ENCODE measurements around the gene TERT.

TERT gene

DNA sequence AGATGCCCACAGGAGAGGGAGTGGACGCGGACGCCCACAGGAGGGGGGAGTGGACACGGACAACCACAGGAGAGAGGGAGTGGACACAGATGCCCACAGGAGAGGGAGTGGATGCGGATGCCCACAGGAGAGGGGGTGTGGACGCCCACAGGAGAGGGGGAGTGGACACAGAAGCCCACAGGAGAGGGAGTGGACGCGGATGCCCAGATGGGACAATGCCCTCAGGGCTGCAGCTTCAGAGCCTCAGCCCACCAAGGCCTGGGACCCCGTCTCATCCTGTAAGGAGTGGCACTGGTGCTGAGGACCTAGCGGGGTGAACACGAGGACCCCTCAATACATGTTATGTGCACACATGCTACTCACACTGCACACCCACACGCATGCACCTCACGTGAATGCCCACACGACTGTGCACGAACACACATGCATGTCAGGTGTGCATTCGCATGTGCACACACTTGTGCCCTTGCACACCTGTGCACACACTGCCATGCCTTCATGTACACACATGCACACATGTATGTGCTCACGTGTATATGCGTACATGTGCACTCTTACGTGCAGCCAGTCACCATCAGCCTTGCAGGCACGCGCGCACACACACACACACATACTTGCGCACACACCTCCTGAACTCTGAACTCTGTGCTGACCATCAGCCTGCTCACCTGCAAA lies 34.9 kb downstream of the TERT start:
- no peak for DNase-seq (ENCODE audit: low spot score)

DNA sequence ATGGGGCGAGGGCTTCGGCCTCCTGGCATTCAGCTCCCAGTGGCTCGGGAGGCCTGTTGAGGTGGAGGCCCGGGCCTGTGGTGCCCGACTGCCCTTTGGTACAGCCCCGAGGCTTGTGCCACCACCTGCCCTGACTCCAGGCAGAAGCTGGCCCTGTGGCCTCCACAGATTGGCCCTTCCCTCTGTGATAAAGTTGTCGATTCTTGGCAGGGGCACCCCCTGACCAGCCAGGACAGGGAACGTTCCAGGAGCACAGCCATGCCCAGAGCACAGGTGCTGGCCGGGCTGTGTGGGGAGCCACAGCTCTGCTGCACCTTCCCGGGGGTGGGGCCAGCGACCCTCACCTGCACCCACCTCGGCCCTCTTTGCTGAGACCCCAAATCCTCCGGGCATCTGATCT lies 37.0 kb downstream of the TERT start:
- DNase-seq (ENCODE audit: low spot score): no peak

DNA sequence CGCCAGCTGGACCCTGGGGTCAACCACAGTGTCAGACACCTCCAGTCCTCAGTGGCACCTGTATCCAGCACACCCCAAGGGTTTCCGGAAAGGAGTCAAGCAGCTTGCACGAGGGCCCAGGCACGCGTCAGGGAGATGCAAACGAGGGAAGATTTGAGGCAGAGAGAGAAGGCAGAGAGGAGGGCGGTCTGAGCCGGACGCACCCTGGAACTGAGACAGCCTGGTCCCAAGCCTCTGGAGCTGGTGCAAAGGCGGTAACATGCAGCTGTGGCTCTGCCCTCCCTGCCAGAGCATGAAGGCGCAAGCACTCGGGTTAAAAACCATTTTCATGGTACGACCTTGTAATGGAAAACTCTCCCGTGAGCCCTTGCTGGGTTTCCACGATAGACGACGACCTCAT lies 37.5 kb downstream of the TERT start:
- DNase-seq (ENCODE audit: low spot score): no peak

DNA sequence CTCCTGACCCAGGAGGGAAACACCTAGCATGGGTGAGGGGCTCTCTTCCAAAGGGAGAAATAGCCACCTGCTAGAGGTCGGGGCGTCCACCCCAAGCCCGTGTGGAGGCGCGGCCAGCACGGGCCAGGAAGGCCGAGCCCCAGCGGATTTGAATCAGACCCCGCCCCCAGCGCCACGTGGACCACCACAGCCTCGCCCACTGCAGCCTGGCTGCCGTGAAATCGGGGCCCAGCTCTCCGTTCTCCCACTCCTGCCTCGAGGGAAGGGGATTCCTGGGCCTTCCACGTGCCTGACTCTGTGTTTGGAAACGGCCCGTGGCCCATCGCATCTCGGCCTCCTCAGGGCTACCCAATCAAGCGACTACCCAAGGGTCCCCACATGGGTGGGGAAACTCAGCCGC lies 38.1 kb downstream of the TERT start:
- DNase-seq (ENCODE audit: low spot score): no peak

DNA sequence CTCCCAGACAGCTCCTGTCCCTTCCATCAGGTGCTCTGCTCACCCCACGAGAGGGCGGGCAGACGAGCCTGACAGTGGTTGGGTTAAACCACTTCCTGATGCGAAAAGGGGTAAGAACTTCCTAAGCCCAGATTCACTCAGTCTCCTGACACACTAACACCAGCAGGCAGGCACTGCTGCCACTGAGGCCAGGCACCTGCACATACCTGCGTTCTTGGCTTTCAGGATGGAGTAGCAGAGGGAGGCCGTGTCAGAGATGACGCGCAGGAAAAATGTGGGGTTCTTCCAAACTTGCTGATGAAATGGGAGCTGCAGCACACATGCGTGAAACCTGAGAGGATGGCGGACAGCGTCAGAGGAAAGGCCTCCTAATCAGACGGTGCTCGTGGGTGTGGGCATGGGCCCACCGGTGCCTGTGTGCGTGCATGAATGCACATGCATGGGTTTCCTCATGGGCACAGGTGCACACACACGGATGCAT lies 39.7 kb downstream of the TERT start:
- DNase-seq (ENCODE audit: low spot score): no peak

DNA sequence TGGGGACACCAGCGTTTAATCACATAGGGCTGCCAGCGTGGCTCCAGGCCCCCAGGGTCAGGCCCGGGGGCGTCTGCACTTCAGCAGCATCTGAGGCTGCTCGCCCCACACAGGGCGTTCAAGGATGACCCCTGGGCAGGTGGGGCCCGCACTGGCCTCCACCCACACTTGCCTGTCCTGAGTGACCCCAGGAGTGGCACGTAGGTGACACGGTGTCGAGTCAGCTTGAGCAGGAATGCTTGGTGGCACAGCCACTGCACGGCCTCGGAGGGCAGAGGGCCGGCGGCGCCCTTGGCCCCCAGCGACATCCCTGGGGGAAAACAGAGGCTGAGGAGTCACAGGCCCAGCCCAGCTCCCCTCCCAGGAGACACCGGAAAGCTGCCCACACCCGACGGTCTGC lies 40.7 kb downstream of the TERT start:
- no peak for DNase-seq (ENCODE audit: low spot score)

DNA sequence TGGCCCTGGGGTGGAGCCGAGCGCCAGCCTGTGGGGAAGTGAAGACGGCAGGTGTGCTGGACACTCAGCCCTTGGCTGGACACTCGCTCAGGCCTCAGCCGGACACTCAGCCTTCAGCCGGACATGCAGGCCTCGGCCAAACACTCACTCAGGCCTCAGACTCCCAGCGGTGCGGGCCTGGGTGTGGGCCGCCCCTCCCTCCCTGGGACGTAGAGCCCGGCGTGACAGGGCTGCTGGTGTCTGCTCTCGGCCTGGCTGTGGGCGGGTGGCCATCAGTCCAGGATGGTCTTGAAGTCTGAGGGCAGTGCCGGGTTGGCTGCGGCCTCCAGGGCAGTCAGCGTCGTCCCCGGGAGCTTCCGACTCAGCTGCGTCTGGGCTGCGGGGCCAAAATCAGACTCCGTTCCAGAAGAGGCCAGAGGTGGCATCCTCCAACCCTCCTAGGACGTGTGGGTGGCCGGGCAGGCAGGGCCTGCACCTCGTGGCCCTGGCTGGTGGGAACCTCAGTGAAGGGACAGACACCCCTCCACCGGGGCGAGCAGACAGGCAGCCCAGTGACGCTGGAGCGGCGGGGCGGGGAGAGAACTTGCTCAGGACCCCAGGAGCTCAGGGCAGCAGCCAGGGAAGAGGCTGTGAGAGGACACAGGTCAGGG lies 41.3 kb downstream of the TERT start:
- no peak for DNase-seq (ENCODE audit: low spot score)

DNA sequence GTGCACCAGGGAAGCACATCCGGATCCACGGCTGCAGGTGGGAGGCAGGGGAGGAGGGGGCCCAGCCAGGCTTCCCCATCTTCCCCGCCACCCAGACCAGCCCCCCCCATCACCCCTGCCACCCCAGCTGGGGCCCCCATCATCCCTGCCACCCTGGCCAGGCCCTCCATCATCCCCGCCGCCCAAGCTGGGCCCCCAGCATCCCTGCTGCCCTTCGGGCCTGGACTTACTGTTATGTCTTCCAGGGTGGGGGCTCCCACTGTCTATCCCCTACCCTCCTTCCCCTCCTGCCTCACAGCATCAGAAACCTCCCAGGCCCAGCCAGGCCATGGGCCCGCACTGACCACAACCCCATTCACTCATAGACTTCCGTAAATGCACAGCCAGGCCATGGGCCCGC lies 42.2 kb downstream of the TERT start:
- no peak for DNase-seq (ENCODE audit: low spot score)

DNA sequence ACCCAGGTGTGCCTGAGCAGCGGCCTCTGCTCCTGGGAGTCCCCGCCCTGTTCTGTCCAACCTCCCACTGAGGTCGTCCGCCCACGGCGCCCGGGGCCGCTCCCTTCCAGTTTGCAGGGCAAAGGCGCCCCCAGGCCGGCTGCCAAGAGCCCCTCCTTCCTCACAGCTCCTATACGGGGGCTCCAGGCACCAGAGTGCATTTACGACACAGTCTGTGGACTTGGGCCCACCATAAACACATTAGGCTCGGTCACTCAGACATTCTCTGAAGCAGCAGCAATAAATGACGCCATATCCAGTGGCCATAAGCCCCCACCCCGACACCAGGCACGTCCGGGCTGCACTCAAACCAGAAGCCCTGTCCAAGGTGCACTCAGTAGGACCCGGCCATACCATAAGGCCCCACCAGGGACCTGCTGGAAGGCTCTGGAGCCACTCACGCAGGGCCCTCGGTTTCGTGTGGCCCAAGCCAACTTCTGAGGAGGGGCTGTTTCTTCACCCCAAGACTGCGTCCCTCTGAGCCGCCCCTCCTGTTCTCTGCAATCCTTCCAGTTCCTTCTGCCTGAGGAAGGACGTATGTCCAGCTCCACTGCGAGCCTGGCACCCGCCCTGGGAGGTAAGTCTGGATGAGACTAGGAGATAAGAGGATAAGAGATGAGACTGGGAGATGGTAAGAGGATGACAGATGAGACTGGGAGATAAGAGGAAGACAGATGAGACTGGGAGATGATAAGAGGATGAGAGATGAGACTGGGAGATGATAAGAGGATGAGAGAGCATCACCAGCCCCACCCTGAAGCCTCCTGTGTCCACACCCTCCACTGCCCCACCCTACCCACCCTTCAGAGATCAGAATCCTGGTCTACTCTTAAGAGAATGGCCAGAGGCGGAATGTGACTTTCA lies 42.9 kb downstream of the TERT start:
- DNase-seq (ENCODE audit: low spot score): no peak

DNA sequence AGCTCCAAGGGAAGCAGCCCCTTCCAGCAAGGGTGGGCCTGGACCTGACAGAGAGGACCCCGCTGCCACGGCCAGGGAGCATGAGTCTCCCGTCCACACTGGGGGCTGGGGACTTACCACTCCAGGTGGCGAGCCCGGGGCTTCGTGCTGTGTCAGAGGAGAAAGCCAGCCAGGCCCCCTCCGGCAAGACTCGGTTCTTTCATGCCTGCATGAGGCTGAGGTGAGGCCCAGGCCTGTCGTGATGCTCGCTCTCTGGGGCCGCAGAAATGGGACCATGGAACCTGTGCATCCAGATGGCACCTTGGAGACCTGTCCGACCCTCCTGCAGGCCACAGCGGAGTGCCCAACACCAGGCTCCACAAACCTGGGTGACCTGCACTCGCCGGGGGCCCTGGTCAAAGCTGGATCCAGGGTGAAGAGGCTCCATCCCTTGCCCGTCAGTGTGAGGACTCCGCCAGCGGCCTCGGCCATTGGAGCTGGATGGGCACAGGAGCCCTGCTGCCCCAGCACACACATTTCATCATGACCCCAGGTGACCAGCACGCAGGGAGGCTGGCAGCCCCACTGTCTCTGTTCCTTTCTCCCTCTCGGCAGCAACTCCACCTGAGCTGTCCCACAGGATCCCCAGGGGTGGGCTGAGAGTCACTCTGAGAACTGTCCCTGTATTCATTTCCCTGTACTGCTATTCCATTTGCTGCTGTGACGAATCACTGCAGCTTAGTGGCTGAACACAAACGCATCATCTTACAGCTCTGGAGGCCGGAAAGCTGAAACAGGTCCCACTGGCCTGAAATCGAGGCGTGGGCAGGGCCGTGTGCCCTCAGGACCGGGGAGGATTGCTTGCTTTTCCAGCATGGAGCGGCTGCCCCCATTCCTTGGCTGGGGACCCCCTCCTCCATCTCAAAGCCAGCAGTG lies 45.2 kb downstream of the TERT start:
- DNase-seq (ENCODE audit: low spot score): no peak

DNA sequence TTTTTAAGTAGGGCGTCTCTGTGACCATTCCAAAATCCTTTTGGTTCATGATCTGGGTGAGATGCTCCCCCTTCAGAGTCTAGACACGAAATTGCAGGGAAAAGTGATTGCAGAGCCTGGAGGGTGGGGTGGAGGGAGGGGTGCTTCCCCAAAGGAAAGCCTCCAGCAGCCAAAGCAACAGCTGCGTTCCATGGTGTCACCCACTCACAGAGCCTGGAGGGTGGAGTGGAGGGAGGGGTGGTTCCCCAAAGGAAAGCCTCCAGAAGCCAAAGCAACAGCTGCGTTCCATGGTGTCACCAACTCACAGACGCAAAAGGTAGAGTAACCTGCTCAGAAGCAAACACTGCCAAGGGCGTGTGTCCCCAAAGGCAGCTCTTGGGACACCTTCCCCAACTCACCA lies 47.1 kb downstream of the TERT start:
- DNase-seq (ENCODE audit: low spot score): no peak

DNA sequence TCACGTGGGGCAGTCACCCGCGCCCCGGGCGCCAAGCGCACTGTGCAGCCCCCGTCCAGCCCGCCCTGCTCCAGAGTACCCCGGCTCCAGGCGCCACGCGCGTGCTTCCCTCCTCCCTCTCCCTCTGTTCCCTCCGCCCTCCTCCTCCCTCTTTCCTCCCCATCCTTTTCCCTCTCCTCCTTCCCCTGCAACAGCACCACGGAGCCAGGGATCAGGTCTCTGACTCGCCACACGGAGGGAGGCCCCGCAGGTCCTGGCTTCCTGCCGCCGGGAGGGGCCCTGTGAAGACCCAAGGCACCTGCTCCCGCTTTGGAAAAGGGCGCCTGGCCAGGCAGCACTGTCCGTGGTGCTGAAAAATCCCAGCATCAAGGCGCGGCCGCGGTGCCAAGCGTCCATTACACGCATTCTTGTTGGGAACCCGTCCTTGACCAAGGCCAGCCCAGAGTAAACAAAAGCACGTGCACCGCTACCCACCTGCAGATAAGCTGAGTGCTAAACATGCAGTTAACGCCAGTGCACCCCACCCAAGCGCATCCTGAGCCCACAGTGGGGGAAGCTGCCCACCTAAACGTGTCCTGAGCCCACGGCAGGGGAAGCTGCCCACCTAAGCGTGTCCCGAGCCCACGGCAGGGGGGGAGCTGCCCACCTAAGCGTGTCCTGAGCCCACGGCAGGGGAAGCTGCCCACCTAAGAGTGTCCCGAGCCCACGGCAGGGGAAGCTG lies 48.0 kb downstream of the TERT start:
- peak; percentile 42 for DNase-seq (ENCODE audit: low spot score)

DNA sequence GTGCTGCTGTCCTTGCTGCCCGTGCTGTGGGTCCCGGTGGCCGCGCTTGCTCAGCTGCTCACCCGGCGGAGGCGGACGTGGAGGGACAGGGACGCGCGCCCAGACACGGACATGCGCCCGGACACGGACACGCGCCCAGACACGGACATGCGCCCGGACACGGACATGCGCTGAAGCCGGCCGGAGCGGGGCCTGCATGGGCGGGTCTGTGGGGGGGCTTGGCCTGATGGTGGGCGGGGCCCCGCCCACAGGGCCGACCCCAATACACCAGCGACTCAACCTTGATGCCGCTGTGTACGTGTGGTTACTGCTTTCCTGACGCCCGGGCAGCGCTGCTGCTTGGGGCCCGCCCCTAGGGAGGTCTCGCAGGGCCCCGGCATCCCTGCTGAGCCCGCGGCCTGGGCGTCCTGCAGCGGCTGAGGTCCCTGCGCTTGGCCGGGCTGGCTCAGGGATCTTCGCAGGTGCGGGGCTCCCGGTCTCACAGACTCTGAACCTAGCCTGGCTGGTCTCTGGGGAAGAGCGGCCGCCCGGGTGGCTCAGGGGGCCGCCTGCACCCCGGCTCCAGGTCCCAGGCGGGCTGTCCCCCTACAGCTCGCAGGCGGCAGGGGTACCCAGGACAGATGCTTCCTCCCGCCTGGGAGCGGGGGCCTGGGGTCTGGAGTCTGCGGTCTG lies 48.8 kb downstream of the TERT start:
- no peak for DNase-seq (ENCODE audit: low spot score)

DNA sequence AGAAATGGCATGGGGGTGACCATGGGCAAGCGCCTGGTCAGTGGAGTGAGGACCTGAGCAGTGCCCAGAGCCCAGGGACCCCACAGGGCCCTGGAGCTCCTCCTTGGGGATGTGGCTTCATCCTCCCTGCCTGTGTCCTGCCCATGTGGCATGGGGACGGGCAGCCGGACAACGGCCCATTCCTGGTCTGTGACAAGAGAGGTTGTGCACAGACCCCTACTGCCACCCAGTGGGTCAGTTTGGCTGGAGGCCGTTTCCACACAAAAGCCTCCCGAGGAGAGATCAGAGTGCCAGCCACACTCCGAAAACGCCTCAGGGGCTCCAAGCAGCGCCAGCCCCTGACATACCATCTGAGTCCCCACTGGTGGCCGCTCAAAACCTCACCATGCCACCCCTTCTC lies 49.9 kb downstream of the TERT start:
- DNase-seq (ENCODE audit: low spot score): no peak

DNA sequence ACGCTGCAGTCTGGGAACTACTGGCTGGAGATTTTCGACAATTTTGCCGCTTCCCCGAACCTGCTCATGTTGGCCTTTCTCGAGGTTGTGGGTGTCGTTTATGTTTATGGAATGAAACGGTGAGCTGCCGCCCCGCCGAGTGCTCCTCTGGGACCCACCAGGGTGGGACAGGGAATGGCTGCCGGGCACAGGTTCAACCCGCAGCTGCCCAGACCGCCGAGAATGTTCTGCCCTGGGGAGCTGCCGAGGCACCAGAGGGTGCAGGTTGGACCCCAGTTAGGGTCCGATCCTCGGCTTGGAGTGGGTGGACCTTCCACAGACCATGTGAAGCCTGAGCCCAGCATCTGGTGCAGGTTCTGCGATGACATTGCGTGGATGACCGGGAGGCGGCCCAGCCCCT lies 50.6 kb downstream of the TERT start:
- no peak for DNase-seq (ENCODE audit: low spot score)

DNA sequence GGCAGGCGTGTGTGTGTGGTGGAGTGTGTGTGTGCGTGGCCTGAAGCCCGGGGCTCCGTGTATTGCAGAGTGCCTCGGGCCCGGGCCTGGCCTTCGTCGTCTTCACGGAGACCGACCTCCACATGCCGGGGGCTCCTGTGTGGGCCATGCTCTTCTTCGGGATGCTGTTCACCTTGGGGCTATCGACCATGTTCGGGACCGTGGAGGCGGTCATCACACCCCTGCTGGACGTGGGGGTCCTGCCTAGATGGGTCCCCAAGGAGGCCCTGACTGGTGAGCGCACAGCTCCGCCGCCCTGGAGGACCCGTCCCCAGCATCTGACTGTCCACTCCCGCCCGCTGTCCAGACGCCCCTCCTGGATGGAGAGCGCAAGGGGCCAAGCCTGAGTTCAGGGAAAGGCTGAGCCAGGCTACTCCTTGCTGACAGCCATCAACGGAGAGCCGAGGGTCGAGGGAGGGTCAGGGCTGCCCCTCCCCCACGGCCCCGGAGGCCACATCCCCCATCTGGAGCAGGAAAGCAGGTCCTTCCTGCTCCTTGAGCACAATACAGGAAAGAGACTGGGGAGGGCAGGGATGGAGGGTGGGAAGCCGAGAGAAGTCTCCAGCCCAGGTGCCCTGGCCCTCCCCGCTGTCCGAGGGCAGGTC lies 51.3 kb downstream of the TERT start:
- DNase-seq (ENCODE audit: low spot score): no peak

DNA sequence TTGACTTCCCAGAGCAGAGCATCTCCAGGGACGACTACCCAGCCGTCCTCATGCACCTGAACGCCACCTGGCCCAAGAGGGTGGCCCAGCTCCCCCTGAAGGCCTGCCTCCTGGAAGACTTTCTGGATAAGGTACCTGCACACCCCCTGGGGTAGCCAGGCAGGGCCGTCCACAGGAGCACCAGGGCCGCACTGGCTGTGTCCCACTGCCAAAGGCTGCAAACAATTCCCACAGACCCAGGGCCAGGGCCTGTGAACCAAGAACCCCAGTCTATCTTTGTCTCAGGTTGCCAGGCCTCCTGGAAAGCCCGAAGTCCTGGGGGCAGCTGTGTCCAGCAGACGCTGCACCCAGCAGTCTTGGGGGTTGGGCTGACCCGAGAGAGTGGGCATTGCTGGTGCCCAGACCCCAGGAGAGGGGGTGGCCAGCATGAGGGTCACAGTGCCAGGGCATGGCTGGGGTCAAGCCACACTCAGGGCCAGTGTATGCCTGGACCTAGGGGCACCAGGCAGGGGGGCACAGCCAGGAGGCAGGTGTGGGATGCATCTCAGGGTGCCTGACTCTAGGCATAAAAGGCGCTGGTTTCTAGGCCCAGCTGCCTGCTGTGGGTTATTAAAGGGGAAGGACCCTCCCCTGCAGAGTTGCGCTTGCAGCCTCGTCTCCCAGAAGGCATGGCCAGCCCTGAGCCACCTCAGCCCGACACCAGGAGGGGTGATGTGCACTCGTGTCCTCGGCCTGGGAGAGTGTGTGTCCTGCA lies 52.0 kb downstream of the TERT start:
- DNase-seq (ENCODE audit: low spot score): no peak

DNA sequence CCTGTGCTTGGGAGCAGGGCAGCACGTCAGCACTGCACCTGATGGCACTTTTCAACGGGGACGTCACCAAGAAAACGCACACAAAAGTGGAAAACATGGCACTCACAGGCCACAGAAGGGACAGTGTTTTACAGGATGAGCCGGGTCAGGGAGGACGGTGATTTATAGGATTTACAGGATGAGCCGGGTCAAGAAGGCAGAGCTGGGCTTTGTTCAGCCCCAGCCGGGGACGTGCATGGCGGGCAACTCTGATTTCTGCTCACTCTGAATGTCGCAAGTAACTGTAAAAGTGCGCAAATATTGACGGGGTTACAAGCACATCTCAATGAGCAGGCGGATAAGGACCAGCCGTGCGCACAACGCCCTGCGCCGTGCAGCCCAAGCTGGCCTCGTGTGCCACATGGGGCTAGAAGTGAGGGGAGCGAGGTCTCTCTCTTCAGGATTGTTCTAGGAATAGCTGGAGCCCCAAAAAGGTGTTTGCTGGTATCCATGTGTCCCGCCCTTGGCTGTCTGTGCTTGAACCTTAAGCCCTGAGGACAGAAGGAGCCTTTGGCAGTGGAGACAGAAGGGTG lies 53.3 kb downstream of the TERT start:
- DNase-seq (ENCODE audit: low spot score): no peak
